ENCODE data around the gene RAB3C.

Gene RAB3C

DNA sequence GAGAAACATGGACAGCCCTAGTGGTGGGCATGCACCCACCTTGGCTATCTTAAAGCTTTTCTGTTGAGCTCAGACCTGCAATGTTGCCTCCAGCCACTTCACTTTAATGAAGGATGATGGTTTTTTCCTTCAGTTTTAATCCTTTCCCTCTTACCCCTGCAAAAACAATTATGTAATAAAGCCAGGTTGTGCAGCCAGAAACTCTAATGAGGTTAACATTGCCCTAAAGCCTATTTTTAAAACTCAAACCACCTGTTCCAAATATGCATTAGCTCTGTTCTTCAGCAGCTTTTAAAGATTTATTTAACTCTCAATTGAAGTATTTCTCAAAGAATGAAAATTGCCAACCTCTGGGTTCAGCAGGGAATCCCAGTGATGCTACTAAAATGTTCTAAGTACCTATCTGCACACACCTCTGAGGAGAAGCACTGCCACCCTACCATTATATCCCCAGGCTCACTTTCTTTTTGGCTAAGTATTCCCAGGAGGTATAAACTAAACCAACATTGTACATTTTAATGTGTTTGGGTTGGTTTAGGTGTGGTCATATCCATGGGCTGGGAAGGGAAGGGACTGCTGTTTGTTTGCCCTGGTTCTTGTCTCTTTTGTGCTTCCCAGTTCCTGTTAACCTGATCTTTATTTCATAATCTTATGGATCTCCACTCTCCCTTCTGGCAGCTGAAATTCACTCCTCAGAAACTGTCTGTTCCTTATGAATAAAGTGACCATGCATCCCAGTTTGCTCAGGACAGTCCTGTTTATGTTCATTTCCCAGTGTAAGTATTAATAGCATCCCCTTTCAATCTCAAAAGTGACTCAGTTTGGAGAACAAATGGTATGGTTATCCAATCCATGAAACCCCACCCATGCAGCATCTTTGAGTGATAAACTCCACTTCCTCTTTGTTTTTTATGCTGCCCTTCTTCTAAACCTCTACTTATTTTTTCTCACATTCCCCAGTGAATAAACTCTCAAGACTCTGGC is 251.7 kb downstream of the RAB3C start:
- DNase-seq (ENCODE audit: low read depth) = no peak

DNA sequence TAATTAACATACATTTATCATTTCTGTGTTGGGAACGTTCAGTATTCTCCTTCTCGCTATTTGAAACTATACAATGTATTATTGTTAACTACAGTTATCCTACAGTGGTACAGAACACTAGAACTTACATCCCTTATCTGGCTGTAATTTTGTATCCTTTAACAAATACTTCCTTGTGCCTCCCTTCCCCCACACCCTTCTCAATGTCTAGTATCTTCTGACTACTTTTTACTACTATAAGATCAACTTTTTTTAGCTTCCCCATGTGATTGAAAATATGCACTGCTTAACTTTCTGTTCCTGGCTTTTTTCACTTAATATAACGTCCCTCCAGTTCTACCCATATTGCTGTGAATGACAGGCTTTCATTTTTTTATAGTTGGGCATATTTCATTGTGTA is 253.5 kb downstream of the RAB3C start:
- no peak for DNase-seq (ENCODE audit: low read depth)

DNA sequence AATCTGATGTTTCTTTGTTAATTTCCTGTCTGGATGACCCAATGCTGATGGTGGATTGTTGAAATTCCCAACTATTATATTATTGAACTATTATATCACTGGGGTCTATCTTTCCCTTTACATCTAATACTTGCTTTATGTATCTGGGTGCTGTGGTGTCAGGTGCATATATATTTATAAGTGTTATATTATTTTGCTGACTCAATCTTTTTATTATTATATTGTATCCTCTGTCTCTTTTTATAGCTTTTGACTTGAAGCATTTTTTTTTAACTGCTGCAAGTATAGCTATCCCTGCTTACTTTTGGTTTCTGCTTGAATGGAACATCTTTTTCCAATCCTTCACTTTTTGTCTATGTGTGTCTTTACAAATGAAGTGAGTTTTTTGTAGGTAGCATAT is 255.9 kb downstream of the RAB3C start:
- no peak for DNase-seq (ENCODE audit: low read depth)

DNA sequence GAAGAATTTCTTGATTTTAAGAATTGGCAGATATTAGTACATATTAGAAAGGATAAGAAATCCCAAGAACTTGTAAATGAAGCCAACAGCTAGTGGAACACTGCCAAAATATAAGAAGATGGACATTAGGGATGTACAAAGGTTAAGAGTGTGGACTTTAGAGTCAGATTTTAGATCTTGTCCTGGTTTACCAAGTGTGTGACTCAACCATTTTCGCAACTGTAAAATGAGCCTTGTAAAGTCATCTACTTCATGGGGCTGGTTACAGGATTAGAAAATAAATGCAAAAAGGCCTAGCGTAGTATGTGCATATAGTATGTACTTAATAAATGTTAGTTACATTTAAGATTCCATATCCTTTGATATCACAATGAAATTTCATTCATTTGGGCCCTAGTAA is 260.0 kb downstream of the RAB3C start:
- no peak for DNase-seq (ENCODE audit: low read depth)

DNA sequence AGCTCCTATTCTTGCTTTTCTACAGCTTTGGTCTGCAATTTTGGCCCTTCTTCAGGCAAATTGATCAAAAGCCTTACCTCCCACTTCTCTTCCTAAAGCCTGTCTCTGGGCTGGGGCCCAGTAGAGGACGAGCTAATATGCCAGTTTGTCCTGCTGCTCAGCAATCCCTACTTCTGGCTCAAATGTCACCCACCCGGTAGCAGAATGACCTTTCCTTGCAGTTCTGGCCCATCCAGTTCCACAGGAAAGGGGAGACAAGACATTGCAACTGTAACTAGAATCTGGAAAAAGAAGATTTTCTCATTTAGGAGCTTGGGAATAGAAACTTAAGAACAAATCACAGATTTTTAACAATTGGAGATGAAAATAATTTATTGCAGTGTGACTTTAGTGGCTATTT is 261.5 kb downstream of the RAB3C start:
- DNase-seq (ENCODE audit: low read depth) = no peak

DNA sequence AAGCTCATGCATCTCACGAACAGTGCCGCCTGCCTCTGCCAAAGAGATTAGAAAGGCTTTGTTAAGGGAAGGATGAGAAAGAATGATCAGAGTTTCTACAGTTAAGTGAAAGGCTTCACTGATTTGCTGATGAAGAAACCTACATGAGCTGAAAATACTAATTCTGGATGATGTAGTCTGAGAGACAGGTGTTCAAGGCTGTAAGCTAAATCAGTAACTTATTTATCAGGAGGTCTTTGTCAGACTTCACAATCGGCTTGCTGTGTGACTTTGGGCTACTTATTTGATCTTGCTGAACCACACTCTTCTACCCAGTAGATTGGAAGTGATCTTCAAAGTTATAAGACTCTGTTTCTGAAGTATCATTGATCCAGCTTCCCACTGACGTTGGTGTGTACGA is 264.2 kb downstream of the RAB3C start:
- DNase-seq (ENCODE audit: low read depth) = no peak

DNA sequence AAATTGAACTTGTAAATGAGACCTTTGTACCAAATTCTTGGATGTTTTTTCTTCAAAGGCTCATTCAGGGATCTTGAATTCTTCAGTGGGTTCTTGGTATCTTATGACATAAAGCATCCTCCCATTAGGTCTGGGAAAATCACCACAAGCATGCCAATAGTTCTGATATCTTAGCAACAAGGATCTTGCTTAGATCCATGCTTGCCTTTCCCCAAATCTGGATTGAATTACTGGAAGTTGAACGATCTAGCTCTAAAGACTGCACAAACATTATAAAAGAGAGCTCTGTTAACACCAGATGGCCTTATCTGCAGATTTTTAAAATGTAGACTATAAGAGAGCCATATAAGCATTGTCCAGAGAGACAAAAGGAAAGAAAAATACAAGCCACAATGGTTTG is 266.3 kb downstream of the RAB3C start:
- no peak for DNase-seq (ENCODE audit: low read depth)

DNA sequence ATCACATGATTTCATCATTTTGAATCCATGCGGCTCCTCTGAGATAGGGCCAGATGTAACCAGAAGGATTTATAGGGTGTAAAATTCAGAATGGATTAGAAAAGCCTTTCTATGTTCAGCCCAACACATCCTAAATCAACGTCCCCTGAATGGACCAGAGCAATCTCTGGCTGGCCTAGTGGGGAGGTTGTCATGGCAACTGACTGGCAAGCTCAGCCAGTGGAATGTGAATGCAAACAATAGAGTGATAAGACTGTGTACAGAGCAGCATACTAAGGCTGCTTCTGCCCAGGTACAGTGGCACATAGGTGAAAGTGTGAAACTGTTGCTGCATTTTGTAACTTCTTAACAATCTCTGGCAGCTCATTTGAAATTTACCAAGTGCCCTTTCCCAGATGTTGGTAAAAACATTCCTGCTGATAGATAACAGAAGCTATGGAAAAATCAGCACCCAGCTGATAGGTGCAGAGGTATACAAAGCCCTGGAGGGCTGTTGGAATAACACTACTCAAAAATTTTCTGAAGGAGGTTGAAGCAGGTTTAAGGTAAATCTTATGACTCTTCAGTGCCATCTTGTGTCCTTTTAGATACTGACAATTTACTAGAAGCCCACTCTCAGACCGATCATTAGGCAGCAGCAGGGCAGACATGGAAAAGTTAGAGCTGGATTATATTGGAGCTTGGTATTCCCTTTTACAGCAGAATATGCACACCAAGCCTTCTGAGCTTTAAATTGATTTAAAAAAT is 267.2 kb downstream of the RAB3C start:
- no peak for DNase-seq (ENCODE audit: low read depth)

DNA sequence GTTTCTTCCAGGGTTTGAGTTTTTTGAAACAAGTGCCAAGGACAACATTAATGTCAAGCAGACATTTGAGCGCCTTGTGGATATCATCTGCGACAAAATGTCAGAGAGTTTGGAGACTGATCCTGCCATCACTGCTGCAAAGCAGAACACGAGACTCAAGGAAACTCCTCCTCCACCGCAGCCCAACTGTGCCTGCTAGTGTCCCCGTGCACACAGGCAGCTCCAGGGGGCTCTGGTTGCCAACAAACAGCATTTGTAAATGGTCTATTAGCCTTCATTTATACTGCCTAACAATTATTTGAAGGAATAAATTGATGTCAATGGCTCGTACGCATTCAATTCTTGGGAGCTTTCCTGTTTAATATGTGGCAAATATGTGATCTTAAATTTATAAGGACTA is 268.3 kb downstream of the RAB3C start:
- no peak for DNase-seq (ENCODE audit: low read depth)

DNA sequence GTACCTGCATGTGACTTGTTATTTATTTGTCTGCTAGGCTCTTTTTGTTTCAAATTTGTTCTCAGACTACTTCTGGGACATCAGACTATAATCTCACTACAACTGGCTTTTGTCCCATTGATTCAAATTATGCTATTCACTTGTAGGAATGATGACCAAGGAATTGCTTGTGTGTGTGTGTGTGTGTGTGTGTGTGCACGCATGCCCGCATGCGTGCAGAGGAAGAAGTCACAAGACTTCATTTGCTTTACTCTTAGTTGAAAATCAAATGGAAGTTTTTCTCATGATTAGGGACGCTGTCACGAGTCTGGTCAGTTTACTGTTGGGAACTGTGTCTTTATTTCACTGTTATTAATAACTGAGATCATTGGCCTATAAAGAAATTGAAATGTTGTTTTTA is 268.7 kb downstream of the RAB3C start:
- no peak for DNase-seq (ENCODE audit: low read depth)

DNA sequence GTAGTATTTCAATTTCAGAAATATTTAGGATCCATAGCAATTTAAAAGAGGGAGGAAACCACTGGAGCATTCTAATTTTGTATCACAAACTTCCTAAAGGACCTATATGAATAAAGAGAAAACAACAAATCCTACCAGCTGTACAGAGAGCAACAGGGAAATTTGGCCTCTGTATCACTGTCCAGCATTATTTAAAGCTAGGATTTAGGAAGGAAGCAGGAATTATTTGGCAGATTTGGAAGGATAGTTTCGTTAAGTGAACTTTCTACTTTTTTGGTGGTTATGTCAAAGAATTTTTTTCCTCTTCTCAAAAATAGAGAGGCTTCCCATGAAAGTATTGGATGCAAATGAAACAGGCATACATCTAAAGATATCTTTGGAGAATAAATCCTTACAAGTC is 269.7 kb downstream of the RAB3C start:
- no peak for DNase-seq (ENCODE audit: low read depth)

DNA sequence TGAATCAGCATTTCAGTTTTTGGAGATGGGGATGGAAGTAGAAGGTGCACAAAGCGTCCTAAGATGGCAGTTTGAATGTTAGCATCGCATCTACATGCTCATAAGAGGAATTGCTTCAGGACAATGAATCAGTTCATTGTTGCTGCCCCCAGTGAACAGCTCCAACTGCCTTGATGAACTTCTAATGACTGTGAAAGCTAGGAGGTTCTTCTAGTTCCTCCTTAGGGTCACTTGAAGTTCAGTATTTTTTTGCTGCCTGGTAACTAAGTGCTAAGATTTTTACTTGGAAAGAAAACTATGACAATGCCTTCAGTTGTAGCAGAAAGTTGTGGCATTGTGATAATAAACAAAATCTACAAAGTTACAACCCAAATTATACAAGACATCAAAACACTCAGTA is 271.6 kb downstream of the RAB3C start:
- DNase-seq (ENCODE audit: low read depth) = no peak

DNA sequence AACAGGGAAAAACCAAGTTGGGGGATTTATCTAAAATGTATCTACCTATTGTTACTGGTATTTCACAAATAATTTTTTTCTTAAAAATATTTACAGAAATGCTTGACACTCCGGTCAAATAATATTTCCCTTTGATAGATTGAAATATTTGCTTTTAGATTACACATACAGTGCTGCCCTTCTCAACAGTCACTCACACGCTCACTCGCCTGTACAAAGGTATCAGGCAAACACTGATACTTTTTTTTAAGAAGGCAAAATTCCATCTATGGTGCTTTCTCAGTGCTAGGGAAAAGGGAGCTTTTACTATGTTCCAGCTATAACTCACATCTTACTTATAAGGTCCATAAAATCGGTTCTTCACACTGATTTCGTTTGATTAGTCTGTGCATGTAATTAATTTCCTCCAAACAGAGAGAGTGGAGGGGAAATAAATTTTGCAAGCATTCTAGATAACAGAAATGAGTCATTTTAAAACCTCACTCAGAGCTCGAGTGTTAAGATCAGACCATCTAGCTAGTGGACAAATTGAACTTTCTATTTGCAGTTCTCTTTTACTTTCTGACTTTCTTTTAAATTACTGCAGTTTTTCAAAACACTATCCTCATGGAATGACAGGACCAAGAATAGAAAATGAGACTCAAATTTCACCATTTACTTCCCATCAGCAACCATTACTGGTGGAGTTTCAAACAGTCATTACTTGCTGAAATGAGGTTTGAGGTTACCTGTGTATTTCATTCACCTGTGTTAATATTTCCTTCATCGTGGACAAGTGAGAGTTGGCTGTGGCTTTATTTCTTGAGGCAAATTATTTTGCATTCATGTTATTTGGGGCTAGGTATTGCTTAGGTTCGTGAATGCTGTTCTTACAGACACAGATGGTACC is 273.2 kb downstream of the RAB3C start:
- no peak for DNase-seq (ENCODE audit: low read depth)

DNA sequence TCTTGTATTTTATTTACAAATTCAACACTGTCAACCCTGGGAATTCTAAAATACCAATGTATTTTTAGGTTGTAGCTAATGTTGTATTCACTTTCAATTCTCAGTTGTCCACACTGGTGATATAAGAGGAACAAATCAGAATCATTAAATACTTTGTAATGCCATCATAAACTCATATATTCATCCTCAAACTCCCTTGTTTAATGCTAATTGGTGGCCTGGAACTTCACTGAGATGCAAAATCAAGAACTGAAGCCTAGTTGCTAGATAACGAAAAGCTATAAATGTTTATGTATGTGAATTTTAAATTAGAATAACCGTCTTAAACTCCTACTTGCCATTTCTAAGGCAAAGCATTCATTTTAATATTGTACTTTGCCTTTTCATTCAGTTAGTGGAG is 274.7 kb downstream of the RAB3C start:
- DNase-seq (ENCODE audit: low read depth) = no peak

DNA sequence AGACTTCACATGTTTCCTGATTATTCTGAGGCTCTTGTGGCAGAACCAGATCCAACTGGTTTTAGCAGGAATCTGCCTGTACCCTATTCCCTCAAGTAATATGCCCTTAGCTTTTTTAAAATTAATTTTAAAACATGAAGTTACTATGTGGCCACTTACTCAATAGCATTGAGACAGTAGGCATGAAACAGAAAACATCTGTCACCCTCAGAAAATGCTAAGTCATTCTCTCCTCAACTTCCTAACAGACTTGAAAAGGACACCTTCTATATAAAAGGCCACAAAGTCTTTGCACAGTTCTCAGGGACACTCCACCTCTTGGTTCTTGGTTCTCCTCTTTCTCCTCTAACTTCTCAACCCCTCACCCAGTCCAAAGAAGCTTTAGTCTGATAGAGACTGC is 277.8 kb downstream of the RAB3C start:
- no peak for DNase-seq (ENCODE audit: low read depth)

DNA sequence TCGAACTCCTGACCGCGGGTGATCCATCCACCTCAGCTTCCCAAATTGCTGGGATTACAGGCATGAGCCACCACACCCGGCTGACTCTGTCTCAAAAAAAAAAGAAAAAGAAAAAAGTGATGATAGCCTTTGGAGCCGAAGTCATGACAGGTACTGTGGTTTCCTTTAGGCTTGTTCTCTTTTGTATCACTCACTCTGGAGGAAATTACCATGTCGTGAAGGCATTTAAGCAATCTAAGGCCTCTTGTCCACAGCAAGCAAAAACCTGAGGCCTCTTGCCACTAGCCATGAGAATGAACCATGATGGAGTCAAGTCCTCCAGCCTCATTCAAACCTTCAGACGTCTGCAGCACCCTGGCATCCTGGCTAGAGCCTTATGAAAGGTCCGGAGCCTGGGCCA is 286.1 kb downstream of the RAB3C start:
- DNase-seq (ENCODE audit: low read depth) = no peak

DNA sequence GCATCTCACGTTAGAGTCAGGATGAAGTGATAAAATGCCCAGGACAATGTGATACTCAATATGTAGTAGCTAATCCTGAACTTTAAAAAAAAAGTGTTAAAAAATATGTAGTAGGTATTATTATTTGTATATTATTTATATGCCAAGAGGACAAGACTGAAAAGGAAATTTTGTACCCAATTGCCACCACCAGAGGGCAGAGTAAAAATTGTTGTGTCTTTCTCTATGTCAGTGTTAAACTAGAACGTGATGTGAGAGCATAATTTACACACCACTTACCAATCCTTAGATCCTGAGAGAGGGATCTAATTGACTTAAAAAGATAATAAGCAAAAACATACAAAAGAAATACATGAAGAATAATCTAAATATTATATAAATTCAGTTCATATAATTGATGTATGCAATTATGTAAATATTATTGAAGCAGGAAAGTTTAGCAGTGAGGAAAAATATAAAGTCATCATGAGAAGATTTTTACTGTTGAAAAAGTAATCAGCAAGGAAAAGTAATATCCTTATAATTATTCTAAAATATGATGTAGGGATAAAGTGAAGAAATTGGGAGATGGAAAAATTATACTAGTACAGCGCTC is 288.9 kb downstream of the RAB3C start:
- no peak for DNase-seq (ENCODE audit: low read depth)

DNA sequence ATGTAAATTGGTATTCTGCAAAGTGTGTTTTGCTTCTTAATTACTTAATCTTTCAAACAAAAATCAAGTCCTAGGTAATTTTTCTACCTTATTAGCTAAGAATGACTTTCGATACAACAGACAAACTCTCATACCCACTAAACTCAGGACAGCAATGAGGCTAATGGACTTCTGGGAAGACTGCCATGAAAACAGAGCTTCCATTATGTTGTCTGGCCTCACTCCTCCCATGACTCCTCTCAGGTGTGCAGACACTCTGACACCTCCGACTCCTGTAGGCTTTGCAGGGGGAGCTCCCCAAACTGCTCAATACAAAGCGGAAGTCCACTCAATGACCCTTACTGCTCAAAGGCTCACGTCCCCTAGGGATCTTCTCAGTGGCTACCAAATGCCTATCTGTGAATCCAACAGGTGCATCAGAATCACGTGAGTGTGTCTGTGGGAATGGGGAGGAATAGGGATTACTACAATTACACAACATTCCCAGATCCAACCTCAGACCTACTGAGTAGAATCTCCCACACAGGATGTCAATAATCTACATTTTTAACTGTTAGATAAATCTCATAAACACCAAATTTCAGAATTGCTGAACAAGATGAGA is 289.9 kb downstream of the RAB3C start:
- DNase-seq (ENCODE audit: low read depth) = no peak

DNA sequence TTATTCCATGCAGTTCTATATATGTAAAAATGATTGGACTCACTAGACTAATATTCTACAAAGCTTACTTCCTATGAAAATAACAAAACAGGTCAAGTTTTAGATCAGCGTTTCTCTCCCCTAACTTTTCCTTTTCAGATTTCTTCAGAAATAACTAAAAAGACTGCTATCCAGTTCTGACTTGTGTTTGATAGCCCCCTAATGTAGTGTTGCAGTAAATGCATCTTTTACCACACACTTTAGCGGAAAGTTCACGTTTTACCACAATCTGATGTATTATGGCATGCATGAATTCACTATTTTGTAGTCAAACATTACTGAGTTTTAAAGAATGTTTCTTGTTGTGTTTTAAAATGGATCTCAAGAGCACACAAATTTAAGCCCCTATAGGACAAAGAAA is 292.7 kb downstream of the RAB3C start:
- no peak for DNase-seq (ENCODE audit: low read depth)

DNA sequence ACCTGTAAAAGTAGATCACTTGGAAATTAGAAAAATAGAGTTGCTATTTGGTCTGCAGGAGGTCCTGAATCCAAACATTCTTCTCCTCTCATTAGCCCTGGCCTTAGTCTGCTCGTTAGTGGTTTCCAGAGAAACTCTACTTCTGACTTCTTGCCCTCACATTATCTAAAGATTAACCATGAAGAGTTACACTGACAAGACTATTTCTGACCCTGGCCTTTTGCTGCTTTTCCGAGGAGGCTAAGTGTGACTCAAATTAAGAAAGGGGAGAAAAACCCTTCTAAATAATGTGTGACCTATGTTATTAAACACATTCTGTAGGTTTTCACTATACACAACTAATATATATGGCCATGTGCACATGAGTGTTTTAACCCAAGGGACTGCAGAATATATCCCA is 302.4 kb downstream of the RAB3C start:
- DNase-seq (ENCODE audit: low read depth) = no peak

All from stimulated activated CD8-positive, alpha-beta memory T cell treated with anti-CD3 and anti-CD28 coated beads, Interleukin-4, amount 100 ng/mL, for 24 hours (primary cell).